Uterus (tissue), 2 donors: ENCODE results near the gene CARD11.

Experiments
- CTCF ChIP-seq, 4 experiments: fragments of 200-600 bp in 2 of 4; fragments of 450-650 bp in 2 of 4; sonication (generic) in 2 of 4; IDR thresholded peaks; one replicate each; pipeline ENCODE4 v1.5.1; 2016 to 2019; ENCODE audit warnings: antibody characterized with exemption in 4 of 4, mild to moderate bottlenecking in 2 of 4, moderate library complexity in 1 of 4
- POLR2A ChIP-seq, 2 donors: fragments of 450-650 bp; IDR thresholded peaks; one replicate each; pipeline ENCODE4 v1.6.1; 2016; ENCODE audit warnings: antibody characterized with exemption in 2 of 2, mild to moderate bottlenecking in 1 of 2, moderate library complexity in 1 of 2

- TF ChIP-seq CTCF (IDR thresholded peaks at IDR 0.05) (no peak), POLR2A (IDR thresholded peaks at IDR 0.05) (no peak)
Measured at GRCh38 chr7:2862831-2863361, 180.8 kb downstream of the CARD11 start.
